Measurements from ENCODE around the gene PLCG2. TPM values are rescaled to one million over a fixed set of nuclear protein-coding genes. Genes with fewer than 3 reads are reported as not detected.

The PLCG2 gene
- polyA plus RNA-seq, 1 donor from 2014 or later = 123 TPM

- peaks cover 23% of the 10 kb centered on the region for H3K36me3 Mint-ChIP-seq
- H3K9me3 Mint-ChIP-seq = peaks cover 0 to 5% (median 3%) of the 10 kb centered on the region in 3 donors
- peak overlapping the region; percentile 60 to 95 (median 65) for H3K4me3 Mint-ChIP-seq
- peak overlapping the region; percentile 98 to 100 (median 98) for H3K27ac Mint-ChIP-seq
- H3K27me3 Mint-ChIP-seq = peaks cover 1% of the 10 kb centered on the region
- H3K4me1 Mint-ChIP-seq = peaks cover 66 to 91% (median 89%) of the 10 kb centered on the region in 3 donors
Measured at GRCh38 chr16:81808933-81809480, 29.9 kb downstream of the PLCG2 start.

- Mint-ChIP-seq H3K9me3 (peaks cover 0 to 3% (median 0%) of the 10 kb centered on the region in 3 donors), H3K27me3 (no peaks in the 10 kb centered on the region), H3K36me3 (peaks cover 18% of the 10 kb centered on the region), H3K4me3 (peak overlapping the region; percentile 61 to 95 (median 66)), H3K4me1 (peaks cover 63 to 91% (median 86%) of the 10 kb centered on the region in 3 donors), H3K27ac (peak overlapping the region; percentile 98 to 100 (median 98))
Measured at GRCh38 chr16:81809567-81809966, 30.5 kb downstream of the PLCG2 start.

- Mint-ChIP-seq H3K4me1 (peaks cover 62 to 92% (median 87%) of the 10 kb centered on the region in 3 donors), H3K36me3 (peaks cover 17% of the 10 kb centered on the region), H3K4me3 (peak overlapping the region; percentile 61 to 95 (median 66)), H3K27ac (peak overlapping the region; percentile 98 to 100 (median 98)), H3K27me3 (no peaks in the 10 kb centered on the region), H3K9me3 (peaks cover 0 to 3% (median 0%) of the 10 kb centered on the region in 3 donors)
Measured at GRCh38 chr16:81810361-81810760, 31.3 kb downstream of the PLCG2 start.

GRCh38 chr16:81810894-81811538 lies 31.9 kb downstream of the PLCG2 start:
- Mint-ChIP-seq H3K4me1 (peaks cover 58 to 91% (median 87%) of the 10 kb centered on the region in 3 donors), H3K27ac (peak overlapping the region; percentile 98 to 100 (median 98)), H3K27me3 (no peaks in the 10 kb centered on the region), H3K9me3 (peaks cover 0 to 3% (median 0%) of the 10 kb centered on the region in 3 donors), H3K36me3 (peaks cover 17% of the 10 kb centered on the region), H3K4me3 (peak overlapping the region; percentile 61 to 95 (median 66))

GRCh38 chr16:81813648-81814047 lies 34.6 kb downstream of the PLCG2 start:
- peak overlapping the region; percentile 49 to 89 (median 73) for H3K4me3 Mint-ChIP-seq
- no peaks in the 10 kb centered on the region for H3K27me3 Mint-ChIP-seq
- no peaks in the 10 kb centered on the region for H3K9me3 Mint-ChIP-seq
- H3K27ac Mint-ChIP-seq = peak overlapping the region; percentile 98 to 100 (median 98)
- peaks cover 16% of the 10 kb centered on the region for H3K36me3 Mint-ChIP-seq
- H3K4me1 Mint-ChIP-seq = peaks cover 49 to 84% (median 83%) of the 10 kb centered on the region in 3 donors

- Mint-ChIP-seq H3K36me3 (peaks cover 20% of the 10 kb centered on the region), H3K9me3 (no peaks in the 10 kb centered on the region), H3K4me1 (peaks cover 46 to 79% (median 78%) of the 10 kb centered on the region in 3 donors), H3K4me3 (peak overlapping the region; percentile 61 to 91 (median 77)), H3K27ac (peak overlapping the region; percentile 98 to 100 (median 98)), H3K27me3 (no peaks in the 10 kb centered on the region)
Measured at GRCh38 chr16:81814751-81815428, 35.8 kb downstream of the PLCG2 start.

- no peaks in the 10 kb centered on the region for H3K9me3 Mint-ChIP-seq
- H3K4me3 Mint-ChIP-seq = peak overlapping the region; percentile 61 to 91 (median 77)
Measured at GRCh38 chr16:81815429-81815766, 36.3 kb downstream of the PLCG2 start.

GRCh38 chr16:81816351-81816750 lies 37.3 kb downstream of the PLCG2 start:
- no peaks in the 10 kb centered on the region for H3K9me3 Mint-ChIP-seq
- peaks cover 44 to 78% (median 77%) of the 10 kb centered on the region in 3 donors for H3K4me1 Mint-ChIP-seq
- H3K4me3 Mint-ChIP-seq = peak overlapping the region; percentile 80 to 91 (median 88)
- H3K36me3 Mint-ChIP-seq = peaks cover 20% of the 10 kb centered on the region
- H3K27ac Mint-ChIP-seq = peak overlapping the region; percentile 98 to 100 (median 98)
- no peaks in the 10 kb centered on the region for H3K27me3 Mint-ChIP-seq

More at GRCh38 chr16:81815429-81815766, 36.3 kb downstream of the PLCG2 start:
- no peaks in the 10 kb centered on the region for H3K27me3 Mint-ChIP-seq
- peaks cover 19% of the 10 kb centered on the region for H3K36me3 Mint-ChIP-seq
- H3K4me1 Mint-ChIP-seq = peaks cover 44 to 78% (median 77%) of the 10 kb centered on the region in 3 donors
- H3K27ac Mint-ChIP-seq = peak overlapping the region; percentile 98 to 100 (median 98)

- peak overlapping the region; percentile 80 to 91 (median 88) for H3K4me3 Mint-ChIP-seq
- H3K4me1 Mint-ChIP-seq = peaks cover 49 to 74% (median 74%) of the 10 kb centered on the region in 3 donors
- H3K9me3 Mint-ChIP-seq = no peaks in the 10 kb centered on the region
- peaks cover 20% of the 10 kb centered on the region for H3K36me3 Mint-ChIP-seq
- H3K27ac Mint-ChIP-seq = peak overlapping the region; percentile 98 to 100 (median 98)
- no peaks in the 10 kb centered on the region for H3K27me3 Mint-ChIP-seq
Measured at GRCh38 chr16:81816793-81817210, 37.7 kb downstream of the PLCG2 start.

- Mint-ChIP-seq H3K36me3 (peaks cover 17% of the 10 kb centered on the region), H3K27ac (peak overlapping the region; percentile 98 to 100 (median 98)), H3K4me1 (peaks cover 50 to 74% (median 74%) of the 10 kb centered on the region in 3 donors), H3K9me3 (no peaks in the 10 kb centered on the region), H3K27me3 (no peaks in the 10 kb centered on the region), H3K4me3 (peak overlapping the region; percentile 80 to 91 (median 88))
Measured at GRCh38 chr16:81817296-81817695, 38.2 kb downstream of the PLCG2 start.

- H3K36me3 Mint-ChIP-seq = peaks cover 11% of the 10 kb centered on the region
- peaks cover 46 to 68% (median 68%) of the 10 kb centered on the region in 3 donors for H3K4me1 Mint-ChIP-seq
- peak overlapping the region; percentile 98 to 100 (median 98) for H3K27ac Mint-ChIP-seq
- no peaks in the 10 kb centered on the region for H3K27me3 Mint-ChIP-seq
- H3K9me3 Mint-ChIP-seq = no peaks in the 10 kb centered on the region
- H3K4me3 Mint-ChIP-seq = peak overlapping the region; percentile 55 to 91 (median 82)
Measured at GRCh38 chr16:81817789-81818567, 38.9 kb downstream of the PLCG2 start.

GRCh38 chr16:81818568-81818896 lies 39.4 kb downstream of the PLCG2 start:
- Mint-ChIP-seq H3K4me3 (peak overlapping the region; percentile 23 to 91 (median 64)), H3K36me3 (peaks cover 11% of the 10 kb centered on the region), H3K27ac (peak overlapping the region; percentile 98 to 100 (median 98)), H3K4me1 (peaks cover 50 to 67% (median 66%) of the 10 kb centered on the region in 3 donors), H3K9me3 (no peaks in the 10 kb centered on the region), H3K27me3 (no peaks in the 10 kb centered on the region)

GRCh38 chr16:81818905-81819304 lies 39.8 kb downstream of the PLCG2 start:
- Mint-ChIP-seq H3K27me3 (no peaks in the 10 kb centered on the region), H3K4me3 (peak overlapping the region; percentile 73 to 91 (median 90)), H3K9me3 (no peaks in the 10 kb centered on the region), H3K4me1 (peaks cover 47 to 66% (median 65%) of the 10 kb centered on the region in 3 donors), H3K36me3 (peaks cover 9% of the 10 kb centered on the region), H3K27ac (peak overlapping the region; percentile 98 to 100 (median 98))

- peaks cover 49 to 72% (median 72%) of the 10 kb centered on the region in 3 donors for H3K4me1 Mint-ChIP-seq
- peak overlapping the region; percentile 98 to 99 (median 98) for H3K27ac Mint-ChIP-seq
- H3K4me3 Mint-ChIP-seq = peak overlapping the region; percentile 88 to 97 (median 92)
- H3K27me3 Mint-ChIP-seq = no peaks in the 10 kb centered on the region
- peaks cover 16% of the 10 kb centered on the region for H3K36me3 Mint-ChIP-seq
- no peaks in the 10 kb centered on the region for H3K9me3 Mint-ChIP-seq
Measured at GRCh38 chr16:81821436-81822128, 42.5 kb downstream of the PLCG2 start.
